GM12892 (cell line): ENCODE data around the gene C2orf92.
A peak's percentile ranks its signal among the peaks of the same experiment; 100 is the strongest.
"Not testable (repeated sequence)": the region's sequence is repeated elsewhere in the genome, so short reads cannot be mapped to it uniquely, and the experiment has no call there.

Experiments
- DNase-seq: peaks from one replicate; pipeline ENCODE4 v3.0.0; 2011; ENCODE audit not compliant: insufficient read length
- FAIRE-seq: peaks from 2 replicates; lab custom pipeline; 2011; peaks lifted over from hg19 to GRCh38; lab: Jason Lieb, UNC
- POLR2A ChIP-seq: IDR thresholded peaks from 2 replicates; pipeline ENCODE4 v1.6.1; 2011; ENCODE audit warnings: low read depth, low read length, control low read depth
- POLR2AphosphoS5 ChIP-seq: IDR thresholded peaks from 2 replicates; pipeline ENCODE4 v1.6.1; 2011; ENCODE audit warnings: low read depth, low read length, control low read depth
- TAF1 ChIP-seq: IDR thresholded peaks from 2 replicates; pipeline ENCODE4 v1.6.1; 2011; ENCODE audit warnings: low read depth, mild to moderate bottlenecking, control low read depth, low read length, borderline replicate concordance

C2orf92 gene

GRCh38 chr2:97675430-97676113 is 6.1 kb downstream of the C2orf92 start:
- TF ChIP-seq TAF1 (no peak), POLR2AphosphoS5 (no peak), POLR2A (no peak)
- FAIRE-seq (no peak), DNase-seq (no peak)

- no peak for FAIRE-seq
- no peak for DNase-seq
- no peak for TF ChIP-seq POLR2A
- TF ChIP-seq POLR2AphosphoS5, result no peak
- TF ChIP-seq TAF1, result no peak
These were observed 7.1 kb downstream of the C2orf92 start for GRCh38 chr2:97676620-97677019.

GRCh38 chr2:97677480-97677879 is 8.0 kb downstream of the C2orf92 start:
- FAIRE-seq (no peak), DNase-seq (no peak)
- TF ChIP-seq POLR2AphosphoS5 (no peak), POLR2A (no peak), TAF1 (no peak)

GRCh38 chr2:97678298-97678697 is 8.8 kb downstream of the C2orf92 start:
- no peak for TF ChIP-seq POLR2AphosphoS5
- no peak for TF ChIP-seq POLR2A
- TF ChIP-seq TAF1, result no peak
- no peak for FAIRE-seq
- no peak for DNase-seq

GRCh38 chr2:97687235-97687634 is 17.7 kb downstream of the C2orf92 start:
- not testable (repeated sequence) for DNase-seq, FAIRE-seq

- no peak for DNase-seq
- TF ChIP-seq TAF1, result no peak
- TF ChIP-seq POLR2A, result no peak
- TF ChIP-seq POLR2AphosphoS5, result no peak
- FAIRE-seq, result peak; percentile 5
These were observed 18.7 kb downstream of the C2orf92 start for GRCh38 chr2:97688062-97688827.

GRCh38 chr2:97691166-97691565 is 21.7 kb downstream of the C2orf92 start:
- no peak for TF ChIP-seq TAF1
- no peak for TF ChIP-seq POLR2AphosphoS5
- no peak for TF ChIP-seq POLR2A
- FAIRE-seq (no peak), DNase-seq (no peak)

- TF ChIP-seq POLR2AphosphoS5 (no peak), TAF1 (no peak), POLR2A (no peak)
- FAIRE-seq (no peak), DNase-seq (no peak)
These were observed 24.0 kb downstream of the C2orf92 start for GRCh38 chr2:97693476-97693875.

- TF ChIP-seq TAF1 (no peak), POLR2A (no peak), POLR2AphosphoS5 (no peak)
- DNase-seq (no peak), FAIRE-seq (no peak)
These were observed 26.2 kb downstream of the C2orf92 start for GRCh38 chr2:97695744-97696143.

GRCh38 chr2:97697252-97698235 is 28.0 kb downstream of the C2orf92 start:
- peak; percentile 90 for FAIRE-seq
- DNase-seq, result no peak
- TF ChIP-seq POLR2A (no peak), POLR2AphosphoS5 (no peak), TAF1 (no peak)

- no peak for TF ChIP-seq POLR2A
- TF ChIP-seq TAF1, result no peak
- TF ChIP-seq POLR2AphosphoS5, result no peak
- FAIRE-seq (no peak), DNase-seq (no peak)
These were observed 29.0 kb downstream of the C2orf92 start for GRCh38 chr2:97698530-97698929.
